Aorta (tissue), 5 donors: ENCODE results near the gene ANKRD33B. TPM values are rescaled to one million over a fixed set of nuclear protein-coding genes. Genes with fewer than 3 reads are reported as not detected.
"Not testable (repeated sequence)": the region's sequence is repeated elsewhere in the genome, so short reads cannot be mapped to it uniquely, and the experiment has no call there.

ENCODE experiments used
- ATAC-seq: fragments of 200-7000 bp; cut with Tn5 transposase; one replicate; pipeline ENCODE4 v1.9.1; 2022; ENCODE audit warnings: moderate library complexity; ENCODE audit not compliant: low FRiP score
- DNase-seq, 2 donors: peaks; one replicate each; pipeline ENCODE4 v3.0.0-alpha.2; 2020
- H3K27ac ChIP-seq, 2 donors: one replicate each; pipeline ENCODE4 v1.5.1; 2013; ENCODE audit warnings: low read length in 2 of 2, mild to moderate bottlenecking in 2 of 2, moderate library complexity in 2 of 2, control low read depth in 1 of 2, inconsistent platforms in 1 of 2, low read depth in 1 of 2
- H3K27me3 ChIP-seq, 2 donors: one replicate each; pipeline ENCODE4 v1.6.1; 2013; ENCODE audit warnings: control low read depth in 1 of 2, low read length in 1 of 2, mild to moderate bottlenecking in 1 of 2, moderate library complexity in 1 of 2; ENCODE audit not compliant: insufficient read depth in 2 of 2, control insufficient read depth in 1 of 2
- H3K36me3 ChIP-seq, 2 donors: one replicate each; pipeline ENCODE4 v1.6.1; 2013; ENCODE audit warnings: control low read depth in 1 of 2, low read length in 1 of 2, mild to moderate bottlenecking in 1 of 2; ENCODE audit not compliant: insufficient read depth in 2 of 2, control insufficient read depth in 1 of 2
- H3K4me1 ChIP-seq, 2 donors: one replicate each; pipeline ENCODE4 v1.6.1; 2013; ENCODE audit warnings: low read length in 2 of 2, control low read depth in 1 of 2, mild to moderate bottlenecking in 1 of 2, moderate library complexity in 1 of 2; ENCODE audit not compliant: insufficient read depth in 2 of 2, control insufficient read depth in 1 of 2
- H3K4me3 ChIP-seq, 2 donors: one replicate each; pipeline ENCODE4 v1.5.1; 2013; ENCODE audit warnings: low read length in 2 of 2, control low read depth in 1 of 2, mild to moderate bottlenecking in 1 of 2
- H3K9me3 ChIP-seq: one replicate; pipeline ENCODE4 v1.6.1; 2013; ENCODE audit warnings: mild to moderate bottlenecking, low read length; ENCODE audit not compliant: control insufficient read depth
- WGBS, 2 donors: extraction: QIAGEN DNeasy Blood & Tissue Kit; methylation state at CpG; one replicate each; pipeline ENCODE4 v1.1.7; 2013; 5-methylcytosine and 5-hydroxymethylcytosine counted together
- intact Hi-C, 2 donors: fragments of 100-400 bp; cut with DNase I; formaldehyde crosslinking; loops; one replicate each; pipeline versions ENCODE4 v1.14.2 to v1.15.0; 2022
- polyA plus RNA-seq, 2 donors: library from polyadenylated mRNA; stranded (reverse); fragments of 200-250 nt; gene quantifications; one replicate each; pipeline ENCODE4 v1.2.3, GENCODE V29; 2013
- total RNA-seq, 2 donors: library from RNA; stranded (reverse); fragmentation: NEBNext Ultra II Directional; extraction: Animal tissue kit (Norgen Biotek cat#: 25700); gene quantifications; one replicate each; pipeline ENCODE4 v1.2.1, GENCODE V29; 2021
- donor health status: healthy with polysubstance abuse.
- donor health status: Bipolar disorder and iron deficiency.
- donor health status: DM: no; HTN: no; CAD: no.
- donor health status: DM: no; HTN: no; CAD: no.
- donor health status: DM: yes; HTN: yes; CAD: no.

ANKRD33B gene
- total and polyA plus RNA-seq, 4 donors = 0.75 to 4.9 (median 3.3) TPM

DNA sequence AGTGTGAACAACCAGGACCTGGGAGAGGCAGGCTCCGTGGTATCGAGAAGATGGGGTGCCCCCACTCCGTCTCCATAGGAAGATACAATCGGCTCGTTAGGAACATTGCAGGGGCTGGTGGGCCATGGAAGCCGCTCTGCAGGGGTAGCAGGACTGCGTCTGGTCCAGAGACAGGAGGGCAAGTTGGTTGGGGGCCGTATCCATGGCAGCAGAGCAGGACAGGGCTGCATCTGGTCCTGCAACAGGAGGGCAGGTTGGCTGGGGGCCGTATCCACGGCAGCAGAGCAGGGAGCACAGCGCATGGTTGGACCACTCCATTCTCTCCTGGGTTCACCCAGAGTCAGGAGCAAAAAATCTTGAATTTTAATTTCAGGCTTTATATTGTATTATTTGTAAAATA, 98.2 kb downstream of the ANKRD33B start:
- intact Hi-C loops = no loop called here
- 92 to 93% methylated on average over 11 of the region's 11 CpGs for WGBS, 2 donors
- DNase-seq (no peak), ATAC-seq (no peak)
- H3K4me1 ChIP-seq = no peaks in the 10 kb centered on the region
- H3K4me3 ChIP-seq = no peak overlapping the region
- H3K27ac ChIP-seq = no peak overlapping the region
- no peaks in the 10 kb centered on the region for H3K27me3 ChIP-seq
- no peaks in the 10 kb centered on the region for H3K36me3 ChIP-seq
- no peaks in the 10 kb centered on the region for H3K9me3 ChIP-seq

DNA sequence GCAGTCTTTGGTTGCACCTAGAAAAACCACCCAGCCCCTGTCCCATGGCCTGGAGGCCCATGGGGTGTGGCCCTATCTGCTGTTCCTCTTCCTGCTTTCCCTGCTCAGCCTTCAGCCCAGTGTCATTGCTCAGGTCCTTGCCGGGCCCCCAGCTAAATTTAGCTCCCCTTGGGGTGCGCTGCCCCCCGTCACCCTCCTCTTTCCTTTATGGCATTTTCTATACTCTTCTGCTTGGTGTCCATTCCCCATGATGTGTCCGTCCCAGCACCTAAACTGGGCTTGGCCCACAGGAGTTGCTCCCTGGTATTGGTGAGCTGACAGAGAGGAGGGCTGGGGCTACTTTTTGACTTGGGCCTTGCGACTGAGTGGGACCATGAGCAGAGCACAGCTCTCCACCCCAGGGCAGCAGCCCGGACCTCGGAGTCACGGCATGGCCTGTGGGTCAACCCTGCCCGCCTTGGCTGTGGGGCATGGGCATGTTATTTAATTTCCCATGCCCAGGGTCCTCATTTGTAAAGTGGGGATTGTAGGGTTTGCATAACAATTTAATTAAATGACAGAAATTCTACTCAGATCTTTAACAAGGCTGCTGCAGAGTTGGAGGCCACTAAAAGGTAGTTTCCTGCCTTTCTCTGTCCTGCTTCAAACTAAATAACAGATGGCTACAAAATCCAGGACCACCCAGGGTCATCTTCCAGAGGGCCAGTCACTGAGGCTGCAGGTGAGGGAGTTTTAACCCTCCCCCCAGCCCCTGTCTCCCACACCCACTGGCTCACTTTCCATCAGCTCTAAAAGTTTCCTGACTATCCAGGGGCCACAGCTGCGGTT, 99.0 kb downstream of the ANKRD33B start:
- ATAC-seq (no peak), DNase-seq (no peak)
- whole genome bisulfite sequencing, 2 donors = 91 to 92% methylated on average over 10 of the region's 10 CpGs
- Histone ChIP-seq H3K9me3 (no peaks in the 10 kb centered on the region), H3K36me3 (no peaks in the 10 kb centered on the region), H3K4me1 (no peaks in the 10 kb centered on the region), H3K27me3 (no peaks in the 10 kb centered on the region), H3K4me3 (no peak overlapping the region), H3K27ac (no peak overlapping the region)
- intact Hi-C loops = no loop called here

DNA sequence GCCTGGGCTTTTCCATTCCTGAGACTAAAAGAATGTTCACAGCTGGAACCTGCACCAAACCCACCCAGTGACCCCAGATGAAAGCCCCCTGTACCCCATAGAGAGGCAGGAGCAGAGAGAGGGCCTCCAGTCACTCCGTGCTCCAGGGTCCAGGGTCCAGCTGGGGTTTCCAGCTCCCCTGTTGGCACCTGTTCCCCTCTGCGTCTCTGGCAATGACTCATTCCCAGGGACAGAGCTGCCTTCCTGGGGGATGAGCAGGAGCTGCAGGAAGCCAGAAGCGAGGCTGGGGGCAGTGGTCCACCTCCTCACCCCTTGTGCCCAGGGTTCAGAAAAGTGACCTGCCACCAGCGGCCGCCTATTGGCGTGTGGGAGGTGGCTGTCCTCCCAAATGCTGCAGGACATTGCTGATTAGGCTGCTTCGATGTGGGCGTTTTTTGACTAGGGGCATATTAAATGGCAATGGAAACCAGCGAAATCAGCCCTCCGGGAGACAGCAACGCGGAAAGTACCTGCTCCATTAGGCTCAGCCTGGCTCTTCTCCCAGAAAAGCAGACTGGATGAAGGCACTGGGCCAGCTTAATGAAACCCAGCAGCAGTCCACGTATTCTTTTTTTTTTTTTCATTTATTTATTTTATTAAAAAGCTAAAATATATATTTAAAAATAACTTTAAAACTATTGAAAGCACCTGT, 99.8 kb downstream of the ANKRD33B start:
- no peak overlapping the region for H3K4me3 ChIP-seq
- no peaks in the 10 kb centered on the region for H3K36me3 ChIP-seq
- intact Hi-C loops = no loop called here
- ATAC-seq = no peak
- DNase-seq = no peak
- H3K27me3 ChIP-seq = no peaks in the 10 kb centered on the region
- WGBS, 2 donors = 23 to 27% methylated on average over 13 of the region's 13 CpGs
- H3K4me1 ChIP-seq = no peaks in the 10 kb centered on the region
- H3K9me3 ChIP-seq = no peaks in the 10 kb centered on the region
- H3K27ac ChIP-seq = no peak overlapping the region

DNA sequence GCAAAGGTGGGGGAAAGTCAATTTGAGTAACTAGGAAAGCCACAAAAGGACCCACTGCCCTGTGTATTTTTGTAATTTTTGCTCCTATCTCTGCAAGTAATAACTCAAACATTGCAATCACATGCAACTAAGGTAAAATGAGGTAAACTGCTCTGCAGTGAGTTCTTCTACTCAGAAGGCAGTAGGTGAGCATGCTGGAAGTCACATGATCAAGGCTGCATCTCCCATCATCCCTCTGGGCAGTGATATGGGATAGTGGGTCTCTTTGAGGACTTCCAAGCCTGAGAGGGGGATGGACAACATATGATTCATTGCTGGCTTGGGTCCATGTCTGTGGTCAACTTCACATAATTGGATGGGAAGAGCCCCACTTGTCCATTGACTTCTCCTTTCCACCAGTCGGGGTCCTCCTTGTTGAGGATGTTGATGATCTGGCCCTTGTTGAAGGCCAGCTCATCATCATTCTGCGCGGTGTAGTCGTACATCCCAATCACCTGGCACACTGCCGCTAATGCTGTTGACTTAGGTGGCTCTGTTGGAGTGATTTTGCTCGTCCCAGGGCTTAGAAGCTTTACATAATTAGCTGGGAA, 100.4 kb downstream of the ANKRD33B start:
- 89 to 94% methylated on average over 6 of the region's 6 CpGs for WGBS, 2 donors
- H3K9me3 ChIP-seq, intact Hi-C loops, H3K4me3 ChIP-seq, H3K27me3 ChIP-seq, DNase-seq, H3K4me1 ChIP-seq, H3K27ac ChIP-seq, ATAC-seq, H3K36me3 ChIP-seq: not testable (repeated sequence)

DNA sequence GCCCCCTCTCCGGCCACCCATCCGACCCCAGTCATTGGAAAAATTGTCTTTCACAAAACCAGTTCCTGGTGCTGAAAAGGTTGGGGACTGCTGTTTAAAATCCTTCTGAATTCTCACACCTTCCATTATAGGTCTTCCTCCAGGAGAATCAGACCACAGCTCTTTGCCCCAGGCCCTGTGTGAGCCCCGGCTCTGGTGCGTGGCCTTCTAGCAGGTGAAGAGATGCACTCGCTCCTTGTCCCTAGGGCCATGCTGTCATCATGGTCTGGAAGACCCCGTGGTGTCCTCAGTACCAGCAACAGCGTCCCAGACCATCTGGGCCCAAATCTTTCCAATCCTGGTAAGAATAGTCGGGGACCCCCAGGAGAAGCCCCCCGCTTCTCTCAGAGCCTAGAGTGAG, 101.9 kb downstream of the ANKRD33B start:
- intact Hi-C loops = no loop called here
- Histone ChIP-seq H3K4me3 (no peak overlapping the region), H3K4me1 (no peaks in the 10 kb centered on the region), H3K27ac (no peak overlapping the region), H3K9me3 (no peaks in the 10 kb centered on the region), H3K36me3 (no peaks in the 10 kb centered on the region), H3K27me3 (no peaks in the 10 kb centered on the region)
- DNase-seq (no peak), ATAC-seq (no peak)
- 96 to 97% methylated on average over 9 of the region's 9 CpGs for WGBS, 2 donors

DNA sequence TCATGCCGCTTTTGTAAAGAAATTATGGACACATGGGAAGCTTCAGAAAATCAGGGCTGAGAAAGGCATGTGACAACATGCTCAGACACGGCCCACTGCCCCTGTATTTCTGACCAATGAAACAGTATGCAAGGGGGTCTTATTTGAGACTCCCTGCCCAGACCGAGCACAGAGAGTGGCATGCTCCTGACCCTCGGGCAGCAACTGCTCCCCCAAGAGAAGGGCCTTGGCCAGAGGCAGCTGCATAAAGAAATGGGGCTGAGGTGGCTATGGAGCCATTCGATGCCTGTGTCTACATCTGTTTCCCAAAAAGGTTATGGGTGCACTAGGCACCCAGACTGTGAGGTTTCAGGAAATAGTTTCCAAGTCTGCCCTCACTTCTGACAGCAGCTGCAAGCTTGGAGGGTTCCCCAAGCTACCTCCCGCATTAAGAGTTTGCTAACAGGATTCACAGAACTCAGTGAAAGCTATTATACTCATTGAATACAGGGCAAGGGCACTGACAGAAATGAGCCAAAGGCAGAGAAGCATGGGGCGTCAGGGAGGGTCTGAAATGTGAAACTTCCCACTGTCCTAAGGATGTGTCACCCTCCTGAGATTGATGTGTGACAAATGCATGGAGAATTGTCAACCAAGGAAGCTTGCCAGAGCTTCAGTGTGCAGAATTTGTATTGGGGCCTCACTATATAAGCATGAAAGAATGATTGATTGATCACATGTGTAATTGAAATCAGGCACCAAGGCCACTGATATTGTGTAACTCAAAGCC, 102.8 kb downstream of the ANKRD33B start:
- 89 to 93% methylated on average over 7 of the region's 7 CpGs for WGBS, 2 donors

DNA sequence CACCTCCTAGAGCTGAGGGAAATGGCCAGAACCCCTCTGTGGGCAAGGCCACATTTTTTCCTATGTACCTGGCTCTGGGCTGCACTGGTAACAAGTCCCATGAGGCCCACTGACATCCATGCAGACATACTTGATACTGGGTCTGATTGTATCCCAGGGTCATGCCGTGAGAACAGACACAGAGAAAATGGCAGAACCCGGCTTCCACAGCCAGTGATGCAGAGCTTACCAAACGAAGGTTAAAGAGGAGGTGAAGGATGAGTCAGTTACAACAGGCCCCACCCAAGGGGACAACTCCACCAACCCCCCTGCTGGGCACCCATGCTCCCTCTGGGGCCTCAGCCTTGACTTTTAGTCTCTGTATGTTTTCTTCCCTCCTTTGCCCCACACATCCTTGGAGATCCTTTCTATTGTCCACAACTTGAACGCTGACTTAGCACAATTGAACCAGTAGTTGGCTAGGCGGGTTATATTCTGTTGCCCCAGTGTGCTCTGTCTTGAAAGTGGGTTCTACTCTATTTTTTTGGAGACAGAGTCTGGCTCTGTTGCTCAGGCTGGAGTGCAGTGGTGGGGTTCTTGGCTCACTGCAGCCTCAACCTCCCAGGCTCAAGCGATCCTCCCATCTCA, 103.7 kb downstream of the ANKRD33B start:
- Histone ChIP-seq H3K27ac (no peak overlapping the region), H3K4me1 (no peaks in the 10 kb centered on the region), H3K27me3 (no peaks in the 10 kb centered on the region), H3K9me3 (no peaks in the 10 kb centered on the region), H3K36me3 (no peaks in the 10 kb centered on the region), H3K4me3 (no peak overlapping the region)
- intact Hi-C loops = no loop called here
- ATAC-seq (no peak), DNase-seq (no peak)
- WGBS, 2 donors = 90 to 94% methylated on average over 6 of the region's 6 CpGs

More for the DNA sequence above, 102.8 kb downstream of the ANKRD33B start:
- Histone ChIP-seq H3K27me3 (no peaks in the 10 kb centered on the region), H3K36me3 (no peaks in the 10 kb centered on the region), H3K9me3 (no peaks in the 10 kb centered on the region), H3K27ac (no peak overlapping the region), H3K4me3 (no peak overlapping the region), H3K4me1 (no peaks in the 10 kb centered on the region)
- ATAC-seq (no peak), DNase-seq (no peak)
- intact Hi-C loops = no loop called here

DNA sequence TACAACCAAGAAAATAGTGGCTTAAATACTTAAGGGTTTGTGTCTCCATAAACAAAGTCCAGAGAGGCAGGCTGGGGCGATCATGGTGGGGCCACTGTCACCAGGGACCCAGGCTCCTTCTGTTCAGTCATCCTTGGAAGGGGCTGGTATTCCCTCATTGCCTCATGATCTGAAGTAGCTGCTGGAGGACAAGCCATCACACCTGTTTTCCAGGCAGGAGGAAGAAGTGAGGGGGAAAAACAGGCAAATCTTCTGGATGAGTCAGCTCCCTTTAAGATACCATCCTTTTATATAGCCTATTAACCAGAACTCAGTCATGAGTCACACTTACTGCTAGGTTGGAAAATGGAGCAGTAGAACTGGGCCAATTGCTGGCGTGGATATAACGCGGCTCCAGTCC, 104.8 kb downstream of the ANKRD33B start:
- WGBS, 2 donors = 88% methylated on average over 4 of the region's 4 CpGs
- H3K36me3 ChIP-seq = no peaks in the 10 kb centered on the region
- H3K27me3 ChIP-seq = no peaks in the 10 kb centered on the region
- H3K27ac ChIP-seq = no peak overlapping the region
- no peaks in the 10 kb centered on the region for H3K4me1 ChIP-seq
- no peaks in the 10 kb centered on the region for H3K9me3 ChIP-seq
- ATAC-seq = no peak
- intact Hi-C loops = no loop called here
- no peak for DNase-seq
- no peak overlapping the region for H3K4me3 ChIP-seq
